DND-41 (cell line): Measurements from ENCODE around the gene WNT9B.

Experiments used
- EZH2 ChIP-seq: IDR thresholded peaks from 3 replicates; pipeline ENCODE4 v1.6.1; 2012; ENCODE audit warnings: borderline replicate concordance, low read depth, mild to moderate bottlenecking, moderate library complexity, low read length, inconsistent platforms; ENCODE audit not compliant: severe bottlenecking
- TF ChIP-seq, protein P1 (sequence below): IDR thresholded peaks from 2 replicates; pipeline ENCODE4 v1.5.1; 2012; ENCODE audit warnings: borderline replicate concordance, low read length, moderate library complexity, mild to moderate bottlenecking; ENCODE audit not compliant: poor library complexity, severe bottlenecking; ENCODE audit errors: extremely low read depth

DNA sequence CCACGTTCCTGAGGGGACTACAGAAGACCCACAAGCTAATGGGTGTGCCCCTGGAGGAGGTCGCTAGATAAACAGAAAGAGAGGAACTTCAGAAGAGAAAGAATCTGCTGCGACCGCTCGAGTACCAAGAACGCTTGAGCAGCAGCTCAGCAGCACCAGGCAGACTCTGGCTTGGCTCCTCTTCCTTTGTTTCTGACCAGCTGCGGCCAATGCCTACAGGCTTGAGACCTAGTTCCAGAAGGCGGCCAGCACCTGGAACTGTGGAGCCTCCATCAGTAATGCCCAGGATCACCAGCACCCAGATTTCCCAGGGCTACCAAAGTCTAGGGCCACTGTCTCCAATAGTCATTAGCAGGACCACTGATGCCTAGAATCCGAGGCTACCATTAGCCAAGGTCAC, 45.6 kb downstream of the WNT9B start:
- TF ChIP-seq, protein P1, sequence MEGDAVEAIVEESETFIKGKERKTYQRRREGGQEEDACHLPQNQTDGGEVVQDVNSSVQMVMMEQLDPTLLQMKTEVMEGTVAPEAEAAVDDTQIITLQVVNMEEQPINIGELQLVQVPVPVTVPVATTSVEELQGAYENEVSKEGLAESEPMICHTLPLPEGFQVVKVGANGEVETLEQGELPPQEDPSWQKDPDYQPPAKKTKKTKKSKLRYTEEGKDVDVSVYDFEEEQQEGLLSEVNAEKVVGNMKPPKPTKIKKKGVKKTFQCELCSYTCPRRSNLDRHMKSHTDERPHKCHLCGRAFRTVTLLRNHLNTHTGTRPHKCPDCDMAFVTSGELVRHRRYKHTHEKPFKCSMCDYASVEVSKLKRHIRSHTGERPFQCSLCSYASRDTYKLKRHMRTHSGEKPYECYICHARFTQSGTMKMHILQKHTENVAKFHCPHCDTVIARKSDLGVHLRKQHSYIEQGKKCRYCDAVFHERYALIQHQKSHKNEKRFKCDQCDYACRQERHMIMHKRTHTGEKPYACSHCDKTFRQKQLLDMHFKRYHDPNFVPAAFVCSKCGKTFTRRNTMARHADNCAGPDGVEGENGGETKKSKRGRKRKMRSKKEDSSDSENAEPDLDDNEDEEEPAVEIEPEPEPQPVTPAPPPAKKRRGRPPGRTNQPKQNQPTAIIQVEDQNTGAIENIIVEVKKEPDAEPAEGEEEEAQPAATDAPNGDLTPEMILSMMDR: no peak
- TF ChIP-seq EZH2: no peak
